Kidney (tissue), 14 donors: ENCODE data around the gene SUCLG2. TPM values are rescaled to one million over a fixed set of nuclear protein-coding genes. Genes with fewer than 3 reads are reported as not detected.

ENCODE experiments used
- DNase-seq, 5 donors: peaks; one replicate each; pipeline ENCODE4 v3.0.0-alpha.2; 2013 to 2020
- FAIRE-seq: peaks from 2 replicates; lab custom pipeline; 2012; peaks lifted over from hg19 to GRCh38; lab: Jason Lieb, UNC
- H3K27ac ChIP-seq, 2 donors: one replicate each; pipeline ENCODE4 v1.7.0; 2013; ENCODE audit warnings: low read depth in 2 of 2, low read length in 2 of 2, inconsistent platforms in 1 of 2
- H3K27me3 ChIP-seq: one replicate; pipeline ENCODE4 v1.7.1; 2013; ENCODE audit warnings: low read length, inconsistent platforms; ENCODE audit not compliant: control insufficient read depth, insufficient read depth
- H3K36me3 ChIP-seq, 3 donors: one replicate each; pipeline versions ENCODE4 v1.7.0 to v1.7.1; 2013; ENCODE audit warnings: low read length in 3 of 3, control low read depth in 1 of 3, inconsistent platforms in 1 of 3; ENCODE audit not compliant: insufficient read depth in 3 of 3, control insufficient read depth in 2 of 3
- H3K4me1 ChIP-seq, 3 donors: one replicate each; pipeline versions ENCODE4 v1.7.0 to v1.7.1; 2013; ENCODE audit warnings: low read length in 3 of 3, inconsistent platforms in 1 of 3, low read depth in 1 of 3; ENCODE audit not compliant: control insufficient read depth in 2 of 3, insufficient read depth in 2 of 3
- H3K4me3 ChIP-seq, 3 donors: one replicate each; pipeline versions ENCODE4 v1.7.0 to v1.8.1; 2013; ENCODE audit warnings: low read length in 3 of 3, control low read depth in 1 of 3, inconsistent platforms in 1 of 3
- H3K9ac ChIP-seq, 3 donors: one replicate each; pipeline versions ENCODE4 v1.7.0 to v1.7.1; 2013; ENCODE audit warnings: low read length in 3 of 3, control low read depth in 1 of 3, inconsistent platforms in 1 of 3
- H3K9me3 ChIP-seq, 3 donors: one replicate each; pipeline versions ENCODE4 v1.7.0 to v1.7.1; 2013; ENCODE audit warnings: low read length in 3 of 3, control low read depth in 1 of 3, inconsistent platforms in 1 of 3; ENCODE audit not compliant: control insufficient read depth in 2 of 3, insufficient read depth in 1 of 3
- intact Hi-C: fragments of 100-400 bp; cut with DNase I; formaldehyde crosslinking; loops from one replicate; pipeline ENCODE4 v1.11.1; 2022
- polyA plus RNA-seq: library from polyadenylated mRNA; stranded (reverse); fragments of 350-450 nt; fragmentation: Illumina TruSeq; extraction: RNeasy Lipid Tissue Mini Kit (QIAGEN cat#74804); gene quantifications from one replicate; pipeline ENCODE4 v1.2.3, GENCODE V29; 2014; ENCODE audit warnings: low read depth, low replicate concordance; ENCODE audit not compliant: insufficient read depth
- total RNA-seq: library from RNA; stranded (reverse); fragmentation: NEBNext Ultra II Directional; extraction: Animal tissue kit (Norgen Biotek cat#: 25700); gene quantifications from one replicate; pipeline ENCODE4 v1.2.1, GENCODE V29; 2021
- TF ChIP-seq, protein P1 (sequence below): IDR thresholded peaks from 3 replicates; pipeline ENCODE4 v1.5.1; 2012; ENCODE audit warnings: mild to moderate bottlenecking, moderate library complexity, borderline replicate concordance; ENCODE audit not compliant: insufficient read depth; ENCODE audit errors: extremely low read depth
- donor health status: control.
- donor health status: control.
- donor health status: control.
- donor health status: control.
- donor health status: control.
- donor health status: DM: yes; HTN: yes; CAD: no.
- donor health status: Normal renal cell carcinoma (clear cell type).

SUCLG2 gene
- total and polyA plus RNA-seq, 2 donors from 2014 or later: 62.8 to 117 TPM

DNA sequence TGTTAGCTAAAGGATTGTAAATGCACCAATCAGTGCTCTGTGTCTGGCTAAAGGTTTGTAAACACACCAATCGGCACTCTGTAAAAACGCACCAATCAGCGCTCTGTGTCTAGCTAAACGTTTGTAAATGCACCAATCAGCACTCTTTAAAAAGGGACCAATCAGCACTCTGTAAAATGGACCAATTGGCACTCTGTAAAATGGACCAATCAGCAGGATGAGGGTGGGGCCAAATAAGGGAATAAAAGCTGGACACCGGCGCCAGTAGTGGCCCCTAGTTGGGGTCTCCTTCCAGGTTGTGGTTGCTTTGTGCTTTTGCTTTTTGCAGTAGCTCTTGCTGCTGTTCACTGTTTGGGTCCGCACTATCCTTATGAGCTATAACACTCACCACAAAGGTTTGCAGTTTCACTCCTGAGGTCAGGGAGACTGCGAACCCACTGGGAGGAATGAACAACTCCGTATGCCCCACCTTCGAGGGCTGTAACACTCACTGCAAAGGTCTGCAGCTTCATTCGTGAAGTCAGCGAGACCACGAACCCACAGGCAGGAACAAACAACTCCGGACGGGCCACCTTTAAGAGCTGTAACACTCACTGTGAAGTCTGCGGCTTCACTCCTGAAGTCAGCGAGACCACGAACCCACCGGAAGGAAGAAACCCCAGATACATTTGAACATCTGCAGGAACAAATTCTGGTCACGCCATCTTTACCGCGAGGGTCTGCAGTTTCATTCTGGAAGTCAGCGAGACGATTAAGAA, 1.1 kb upstream of the SUCLG2 start:
- peak overlapping the region in 2 of 3 donors; percentile 65 to 78 for H3K4me3 ChIP-seq
- no peaks in the 10 kb centered on the region for H3K9me3 ChIP-seq
- H3K27ac ChIP-seq: no peak overlapping the region
- TF ChIP-seq, protein P1, sequence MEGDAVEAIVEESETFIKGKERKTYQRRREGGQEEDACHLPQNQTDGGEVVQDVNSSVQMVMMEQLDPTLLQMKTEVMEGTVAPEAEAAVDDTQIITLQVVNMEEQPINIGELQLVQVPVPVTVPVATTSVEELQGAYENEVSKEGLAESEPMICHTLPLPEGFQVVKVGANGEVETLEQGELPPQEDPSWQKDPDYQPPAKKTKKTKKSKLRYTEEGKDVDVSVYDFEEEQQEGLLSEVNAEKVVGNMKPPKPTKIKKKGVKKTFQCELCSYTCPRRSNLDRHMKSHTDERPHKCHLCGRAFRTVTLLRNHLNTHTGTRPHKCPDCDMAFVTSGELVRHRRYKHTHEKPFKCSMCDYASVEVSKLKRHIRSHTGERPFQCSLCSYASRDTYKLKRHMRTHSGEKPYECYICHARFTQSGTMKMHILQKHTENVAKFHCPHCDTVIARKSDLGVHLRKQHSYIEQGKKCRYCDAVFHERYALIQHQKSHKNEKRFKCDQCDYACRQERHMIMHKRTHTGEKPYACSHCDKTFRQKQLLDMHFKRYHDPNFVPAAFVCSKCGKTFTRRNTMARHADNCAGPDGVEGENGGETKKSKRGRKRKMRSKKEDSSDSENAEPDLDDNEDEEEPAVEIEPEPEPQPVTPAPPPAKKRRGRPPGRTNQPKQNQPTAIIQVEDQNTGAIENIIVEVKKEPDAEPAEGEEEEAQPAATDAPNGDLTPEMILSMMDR: no peak
- H3K27me3 ChIP-seq: no peaks in the 10 kb centered on the region
- H3K36me3 ChIP-seq: no peaks in the 10 kb centered on the region
- FAIRE-seq (no peak), DNase-seq (peak in 1 of 5 donors; percentile 64)
- peaks cover 0 to 2% (median 0%) of the 10 kb centered on the region in 3 donors for H3K4me1 ChIP-seq
- intact Hi-C loops: no loop called here
- H3K9ac ChIP-seq: no peak overlapping the region

DNA sequence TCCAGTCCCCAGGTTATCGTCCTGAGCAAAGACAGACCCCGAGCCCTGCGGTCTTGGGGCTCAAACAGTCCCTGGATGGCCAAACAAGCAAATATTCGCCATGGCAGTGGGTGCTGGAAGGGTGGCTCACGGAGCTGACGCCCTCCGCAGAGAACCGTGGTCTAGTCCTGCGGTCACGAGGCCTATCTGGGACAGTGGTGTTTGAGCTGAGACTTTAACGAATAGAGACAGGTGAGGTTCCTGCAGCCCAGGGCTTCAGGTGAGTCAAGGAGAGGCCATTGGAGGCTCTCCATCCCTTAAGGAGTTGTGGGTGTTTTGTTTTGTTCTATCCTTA, 399 bp upstream of the SUCLG2 start:
- H3K4me3 ChIP-seq: peak overlapping the region; percentile 65 to 78 (median 67)
- DNase-seq: no peak
- peaks cover 0 to 2% (median 1%) of the 10 kb centered on the region in 3 donors for H3K4me1 ChIP-seq
- H3K27me3 ChIP-seq: no peaks in the 10 kb centered on the region
- H3K9me3 ChIP-seq: no peaks in the 10 kb centered on the region
- H3K36me3 ChIP-seq: no peaks in the 10 kb centered on the region
- TF ChIP-seq, protein P1: no peak
- peak overlapping the region; percentile 84 to 94 for H3K27ac ChIP-seq
- intact Hi-C loops: no loop called here
- H3K9ac ChIP-seq: peak overlapping the region; percentile 47 to 75 (median 62)
- FAIRE-seq: no peak

DNA sequence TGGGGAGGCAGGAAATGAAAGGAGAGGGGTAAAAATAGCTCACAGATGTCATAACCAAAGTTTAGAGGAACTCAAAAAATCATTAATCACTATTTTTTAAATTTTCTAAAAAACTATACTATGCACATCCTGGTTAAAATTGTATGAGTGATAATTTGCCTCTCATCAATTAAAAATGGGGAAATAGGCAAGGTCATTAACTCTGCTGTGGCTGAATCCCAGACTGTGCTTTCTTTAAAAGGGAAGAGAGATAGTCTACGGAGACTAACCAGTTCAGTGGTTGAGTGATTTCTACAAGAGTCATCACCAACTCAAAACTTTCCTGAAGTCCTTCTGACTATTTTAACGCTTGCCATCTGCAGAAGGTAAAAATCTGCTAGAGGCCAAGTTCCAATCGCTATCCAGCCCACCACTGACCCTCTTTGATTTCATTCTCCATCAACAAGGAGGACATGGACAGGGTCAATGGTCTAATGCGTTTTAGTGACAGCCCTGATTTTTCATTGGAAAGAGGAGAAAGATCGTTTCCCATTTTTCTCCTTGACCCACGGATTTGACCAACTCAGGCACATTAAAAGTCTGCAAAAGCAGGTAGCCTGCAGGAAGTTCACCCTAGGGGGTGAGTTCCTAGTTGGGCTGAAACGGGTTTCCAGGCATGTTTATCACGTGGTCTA, 850 bp downstream of the SUCLG2 start:
- peak overlapping the region; percentile 63 to 78 (median 65) for H3K4me3 ChIP-seq
- no peaks in the 10 kb centered on the region for H3K36me3 ChIP-seq
- no peaks in the 10 kb centered on the region for H3K27me3 ChIP-seq
- peaks cover 0 to 12% (median 2%) of the 10 kb centered on the region in 3 donors for H3K4me1 ChIP-seq
- H3K9ac ChIP-seq: peak overlapping the region; percentile 2 to 64 (median 28)
- peak overlapping the region in 1 of 2 donors; percentile 94 for H3K27ac ChIP-seq
- TF ChIP-seq, protein P1: no peak
- DNase-seq (no peak), FAIRE-seq (no peak)
- intact Hi-C loops: no loop called here
- H3K9me3 ChIP-seq: no peaks in the 10 kb centered on the region
